ENCODE data around the gene RPL22. TPM values are rescaled to one million over a fixed set of nuclear protein-coding genes. Genes with fewer than 3 reads are reported as not detected.
A peak's percentile ranks its signal among the peaks of the same experiment; 100 is the strongest.

Gene RPL22
- total RNA-seq, 4 donors from 2014 or later, result 126 to 281 (median 227) TPM

GRCh38 chr1:6181347-6181770 lies 18.0 kb downstream of the RPL22 start:
- TF ChIP-seq, protein P1, sequence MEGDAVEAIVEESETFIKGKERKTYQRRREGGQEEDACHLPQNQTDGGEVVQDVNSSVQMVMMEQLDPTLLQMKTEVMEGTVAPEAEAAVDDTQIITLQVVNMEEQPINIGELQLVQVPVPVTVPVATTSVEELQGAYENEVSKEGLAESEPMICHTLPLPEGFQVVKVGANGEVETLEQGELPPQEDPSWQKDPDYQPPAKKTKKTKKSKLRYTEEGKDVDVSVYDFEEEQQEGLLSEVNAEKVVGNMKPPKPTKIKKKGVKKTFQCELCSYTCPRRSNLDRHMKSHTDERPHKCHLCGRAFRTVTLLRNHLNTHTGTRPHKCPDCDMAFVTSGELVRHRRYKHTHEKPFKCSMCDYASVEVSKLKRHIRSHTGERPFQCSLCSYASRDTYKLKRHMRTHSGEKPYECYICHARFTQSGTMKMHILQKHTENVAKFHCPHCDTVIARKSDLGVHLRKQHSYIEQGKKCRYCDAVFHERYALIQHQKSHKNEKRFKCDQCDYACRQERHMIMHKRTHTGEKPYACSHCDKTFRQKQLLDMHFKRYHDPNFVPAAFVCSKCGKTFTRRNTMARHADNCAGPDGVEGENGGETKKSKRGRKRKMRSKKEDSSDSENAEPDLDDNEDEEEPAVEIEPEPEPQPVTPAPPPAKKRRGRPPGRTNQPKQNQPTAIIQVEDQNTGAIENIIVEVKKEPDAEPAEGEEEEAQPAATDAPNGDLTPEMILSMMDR (IDR thresholded peaks at IDR 0.05), result no peak
- TF ChIP-seq POLR2A (IDR thresholded peaks at IDR 0.05) (no peak), POLR2AphosphoS5 (IDR thresholded peaks at IDR 0.05) (no peak), EP300 (IDR thresholded peaks at IDR 0.05) (no peak)
- Histone ChIP-seq H3K4me1 (peaks cover 0 to 53% (median 18%) of the 10 kb centered on the region in 3 donors), H3K27ac (peak overlapping the region in 3 of 4 donors; percentile 71 to 76 (median 75)), H3K4me3 (no peak overlapping the region), H3K9me3 (no peaks in the 10 kb centered on the region), H3K27me3 (peaks cover 44% of the 10 kb centered on the region), H3K36me3 (peaks cover 0 to 20% of the 10 kb centered on the region in 2 donors)
- ATAC-seq, result no peak
- 7 to 60% methylated on average over 1 to 5 of the region's 10 CpGs for WGBS, 2 donors (ENCODE audit: low coverage in 1 of 2)

- Histone ChIP-seq H3K36me3 (peaks cover 0 to 16% of the 10 kb centered on the region in 2 donors), H3K27ac (peak overlapping the region in 3 of 4 donors; percentile 71 to 76 (median 75)), H3K4me1 (peaks cover 0 to 51% (median 18%) of the 10 kb centered on the region in 3 donors), H3K27me3 (peaks cover 50% of the 10 kb centered on the region), H3K9me3 (no peaks in the 10 kb centered on the region), H3K4me3 (peak overlapping the region in 1 of 2 donors; percentile 56)
- WGBS, 2 donors (ENCODE audit: low coverage in 1 of 2), result 0% methylated on average over 3 of the region's 36 CpGs; no CpG with 5 or more reads in 1 of the 2 donors
- TF ChIP-seq POLR2AphosphoS5 (IDR thresholded peaks at IDR 0.05), result no peak
- TF ChIP-seq, protein P1 (IDR thresholded peaks at IDR 0.05), result no peak
- no peak for ATAC-seq
Measured at GRCh38 chr1:6180707-6181311, 18.6 kb downstream of the RPL22 start.

GRCh38 chr1:6180268-6180706 lies 19.1 kb downstream of the RPL22 start, which contains the start of gene CHD5:
Gene CHD5 (minus strand): TSS chr1:6180321. CDS start chr1:6180023, 298 bp downstream.
- peaks cover 0 to 46% (median 18%) of the 10 kb centered on the region in 3 donors for H3K4me1 ChIP-seq
- peaks cover 0 to 11% of the 10 kb centered on the region in 2 donors for H3K36me3 ChIP-seq
- TF ChIP-seq POLR2A (IDR thresholded peaks at IDR 0.05), result no peak
- TF ChIP-seq, protein P1 (IDR thresholded peaks at IDR 0.05), result peak in 1 of 4 experiments; percentile 17
- ATAC-seq, result peak; percentile 52
- peak within 1 kb of the TSS in 3 of 4 donors; percentile 71 to 76 (median 75) for H3K27ac ChIP-seq
- H3K4me3 ChIP-seq, result peak within 1 kb of the TSS; percentile 35 to 56
- no peaks in the 10 kb centered on the region for H3K9me3 ChIP-seq
- H3K27me3 ChIP-seq, result peaks cover 51% of the 10 kb centered on the region
- WGBS, 2 donors (ENCODE audit: low coverage in 1 of 2), result no CpG with 5 or more reads among the region's 57 CpGs

GRCh38 chr1:6179564-6180175 lies 19.7 kb downstream of the RPL22 start:
- peaks cover 0 to 40% (median 18%) of the 10 kb centered on the region in 3 donors for H3K4me1 ChIP-seq

More at GRCh38 chr1:6179564-6180175, 19.7 kb downstream of the RPL22 start:
- Histone ChIP-seq H3K9me3 (no peaks in the 10 kb centered on the region), H3K27me3 (peaks cover 54% of the 10 kb centered on the region), H3K36me3 (peaks cover 0 to 7% of the 10 kb centered on the region in 2 donors), H3K27ac (peak overlapping the region in 3 of 4 donors; percentile 71 to 76 (median 75)), H3K4me3 (peak overlapping the region; percentile 35 to 56)
- WGBS, 2 donors (ENCODE audit: low coverage in 1 of 2), result 0% methylated on average over 5 of the region's 92 CpGs; no CpG with 5 or more reads in 1 of the 2 donors
- ATAC-seq, result peak; percentile 20
- TF ChIP-seq POLR2AphosphoS5 (IDR thresholded peaks at IDR 0.05) (no peak), EP300 (IDR thresholded peaks at IDR 0.05) (no peak), POLR2A (IDR thresholded peaks at IDR 0.05) (no peak)
- TF ChIP-seq, protein P1 (IDR thresholded peaks at IDR 0.05), result no peak
